Liver (tissue), 9 donors: ENCODE results near the gene COQ2. TPM values are rescaled to one million over a fixed set of nuclear protein-coding genes. Genes with fewer than 3 reads are reported as not detected.

Experiments
- DNase-seq: peaks from one replicate; pipeline ENCODE4 v3.0.0-alpha.2; 2017; ENCODE audit warnings: low spot score
- H3K27ac ChIP-seq, 2 donors: one replicate each; pipeline ENCODE4 v1.7.0; 2013; ENCODE audit warnings: inconsistent platforms in 2 of 2, low read length in 2 of 2, control low read depth in 1 of 2, low read depth in 1 of 2, mild to moderate bottlenecking in 1 of 2
- H3K27me3 ChIP-seq, 4 donors: one replicate each; pipeline versions ENCODE4 v1.6.1 to v1.7.0; 2013; ENCODE audit warnings: low read length in 3 of 4, inconsistent platforms in 1 of 4, mild to moderate bottlenecking in 1 of 4, moderate library complexity in 1 of 4; ENCODE audit not compliant: control insufficient read depth in 4 of 4, insufficient read depth in 4 of 4
- H3K36me3 ChIP-seq, 4 donors: one replicate each; pipeline versions ENCODE4 v1.6.1 to v1.7.0; 2013; ENCODE audit warnings: low read length in 3 of 4, mild to moderate bottlenecking in 3 of 4, low read depth in 1 of 4, moderate library complexity in 1 of 4; ENCODE audit not compliant: control insufficient read depth in 4 of 4, insufficient read depth in 3 of 4
- H3K4me1 ChIP-seq, 4 donors: one replicate each; pipeline versions ENCODE4 v1.6.1 to v1.7.0; 2013; ENCODE audit warnings: low read length in 3 of 4, mild to moderate bottlenecking in 3 of 4, moderate library complexity in 1 of 4; ENCODE audit not compliant: control insufficient read depth in 4 of 4, insufficient read depth in 4 of 4
- H3K4me3 ChIP-seq, 3 donors: one replicate each; pipeline versions ENCODE4 v1.6.1 to v1.7.0; 2013; ENCODE audit warnings: low read length in 3 of 3, control low read depth in 1 of 3, low read depth in 1 of 3, mild to moderate bottlenecking in 1 of 3
- H3K9ac ChIP-seq, 2 donors: one replicate each; pipeline ENCODE4 v1.7.0; 2013; ENCODE audit warnings: low read length in 2 of 2, mild to moderate bottlenecking in 2 of 2, moderate library complexity in 2 of 2, control low read depth in 1 of 2, low read depth in 1 of 2
- H3K9me3 ChIP-seq, 4 donors: one replicate each; pipeline versions ENCODE4 v1.6.1 to v1.7.0; 2013; ENCODE audit warnings: low read length in 3 of 4; ENCODE audit not compliant: control insufficient read depth in 4 of 4
- CTCF ChIP-seq: fragments of 150-350 bp; IDR thresholded peaks from 2 replicates; pipeline ENCODE4 v1.5.1; 2017; ENCODE audit warnings: improper control_type of control experiment, low read depth, low read length; ENCODE audit not compliant: missing input control
- EGR1 ChIP-seq, 2 donors: IDR thresholded peaks; 2 replicates each; pipeline ENCODE4 v1.6.1; 2016 to 2018; ENCODE audit warnings: antibody characterized with exemption in 2 of 2, low read depth in 2 of 2
- FOXA1 ChIP-seq: IDR thresholded peaks from 2 replicates; pipeline ENCODE4 v1.6.1; 2016; ENCODE audit warnings: antibody characterized with exemption
- FOXA2 ChIP-seq: IDR thresholded peaks from 2 replicates; pipeline ENCODE4 v1.6.1; 2016; ENCODE audit warnings: antibody characterized with exemption
- GABPA ChIP-seq, 2 donors: IDR thresholded peaks in 1 of 2; conservative IDR thresholded peaks in 1 of 2; 2 replicates each; pipeline ENCODE4 v1.6.1; 2016; ENCODE audit warnings: antibody characterized with exemption in 2 of 2, mild to moderate bottlenecking in 1 of 2, moderate library complexity in 1 of 2
- HNF4A ChIP-seq, 2 donors: conservative IDR thresholded peaks; 2 replicates each; pipeline ENCODE4 v1.6.1; 2016; ENCODE audit warnings: antibody characterized with exemption in 2 of 2, mild to moderate bottlenecking in 2 of 2
- HNF4G ChIP-seq: IDR thresholded peaks from 2 replicates; pipeline ENCODE4 v1.6.1; 2016; ENCODE audit warnings: antibody characterized with exemption
- JUND ChIP-seq, 2 donors: IDR thresholded peaks; 2 replicates each; pipeline ENCODE4 v1.6.1; 2016; ENCODE audit warnings: antibody characterized with exemption in 2 of 2
- MAX ChIP-seq: IDR thresholded peaks from 2 replicates; pipeline ENCODE4 v1.6.1; 2016; ENCODE audit warnings: antibody characterized with exemption
- NR2F2 ChIP-seq: IDR thresholded peaks from 2 replicates; pipeline ENCODE4 v1.6.1; 2016; ENCODE audit warnings: antibody characterized with exemption
- RAD21 ChIP-seq, 2 donors: IDR thresholded peaks; 2 replicates each; pipeline ENCODE4 v1.6.1; 2016; ENCODE audit warnings: antibody characterized with exemption in 2 of 2, mild to moderate bottlenecking in 2 of 2
- RXRA ChIP-seq, 2 donors: IDR thresholded peaks; 2 replicates each; pipeline ENCODE4 v1.6.1; 2017 to 2018; ENCODE audit warnings: antibody characterized with exemption in 2 of 2, mild to moderate bottlenecking in 1 of 2
- SP1 ChIP-seq: IDR thresholded peaks from 2 replicates; pipeline ENCODE4 v1.6.1; 2018; ENCODE audit warnings: antibody characterized with exemption, mild to moderate bottlenecking
- TAF1 ChIP-seq: conservative IDR thresholded peaks from 2 replicates; pipeline ENCODE4 v1.6.1; 2016; ENCODE audit warnings: antibody characterized with exemption, mild to moderate bottlenecking
- YY1 ChIP-seq: IDR thresholded peaks from 2 replicates; pipeline ENCODE4 v1.6.1; 2016; ENCODE audit warnings: antibody characterized with exemption, mild to moderate bottlenecking
- ZBTB33 ChIP-seq: IDR thresholded peaks from 2 replicates; pipeline ENCODE4 v1.6.1; 2016; ENCODE audit warnings: antibody characterized with exemption
- WGBS: extraction: QIAGEN DNeasy Blood & Tissue Kit; methylation state at CpG from one replicate; pipeline ENCODE4 v1.1.7; 2013; 5-methylcytosine and 5-hydroxymethylcytosine counted together
- polyA plus RNA-seq, 2 donors: library from polyadenylated mRNA; stranded (reverse) in 1 of 2; unstranded in 1 of 2; fragments of 200-250 nt in 1 of 2; fragments of >200 nt in 1 of 2; fragmentation: Nextera tagmentation in 1 of 2; extraction: Ambion mirVana in 1 of 2; gene quantifications; one replicate each; pipeline versions ENCODE4 v1.2.1 to v1.2.3, GENCODE V29; 2013 to 2015
- total RNA-seq, 2 donors: library from RNA; depleted of rRNA; stranded (reverse); fragments of >200 nt; gene quantifications; one replicate each; pipeline ENCODE4 v1.2.3, GENCODE V29; 2014
- TF ChIP-seq, protein P1 (sequence below): IDR thresholded peaks from 2 replicates; pipeline ENCODE4 v1.6.1; 2016; ENCODE audit warnings: antibody characterized with exemption
- TF ChIP-seq, protein P2 (sequence below): IDR thresholded peaks from 2 replicates; pipeline ENCODE4 v1.6.1; 2016; ENCODE audit warnings: antibody characterized with exemption, mild to moderate bottlenecking
- donor health status: healthy.
- donor health status: healthy.
- donor health status: healthy.
- donor health status: healthy.
- donor health status: healthy.

Gene COQ2
- total and polyA plus RNA-seq, 4 donors = 8.6 to 13.6 (median 10.8) TPM

GRCh38 chr4:83297548-83298260, 13.1 kb upstream of the COQ2 start:
- TF ChIP-seq EGR1 (IDR thresholded peaks at IDR 0.05; ENCODE audit: low read depth in 2 of 2) (no peak), GABPA (IDR thresholded peaks at IDR 0.05 in 1 of 2, conservative IDR thresholded peaks at IDR 0.05 in 1 of 2) (no peak), HNF4G (no peak), TAF1 (no peak), YY1 (no peak), FOXA1 (no peak), RXRA (IDR thresholded peaks at IDR 0.05) (no peak), JUND (IDR thresholded peaks at IDR 0.05) (no peak), RAD21 (IDR thresholded peaks at IDR 0.05) (no peak), SP1 (no peak), HNF4A (conservative IDR thresholded peaks at IDR 0.05) (no peak), NR2F2 (no peak), MAX (no peak), ZBTB33 (no peak), FOXA2 (no peak)
- TF ChIP-seq, protein P1, sequence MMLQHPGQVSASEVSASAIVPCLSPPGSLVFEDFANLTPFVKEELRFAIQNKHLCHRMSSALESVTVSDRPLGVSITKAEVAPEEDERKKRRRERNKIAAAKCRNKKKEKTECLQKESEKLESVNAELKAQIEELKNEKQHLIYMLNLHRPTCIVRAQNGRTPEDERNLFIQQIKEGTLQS = no peak
- TF ChIP-seq, protein P2, sequence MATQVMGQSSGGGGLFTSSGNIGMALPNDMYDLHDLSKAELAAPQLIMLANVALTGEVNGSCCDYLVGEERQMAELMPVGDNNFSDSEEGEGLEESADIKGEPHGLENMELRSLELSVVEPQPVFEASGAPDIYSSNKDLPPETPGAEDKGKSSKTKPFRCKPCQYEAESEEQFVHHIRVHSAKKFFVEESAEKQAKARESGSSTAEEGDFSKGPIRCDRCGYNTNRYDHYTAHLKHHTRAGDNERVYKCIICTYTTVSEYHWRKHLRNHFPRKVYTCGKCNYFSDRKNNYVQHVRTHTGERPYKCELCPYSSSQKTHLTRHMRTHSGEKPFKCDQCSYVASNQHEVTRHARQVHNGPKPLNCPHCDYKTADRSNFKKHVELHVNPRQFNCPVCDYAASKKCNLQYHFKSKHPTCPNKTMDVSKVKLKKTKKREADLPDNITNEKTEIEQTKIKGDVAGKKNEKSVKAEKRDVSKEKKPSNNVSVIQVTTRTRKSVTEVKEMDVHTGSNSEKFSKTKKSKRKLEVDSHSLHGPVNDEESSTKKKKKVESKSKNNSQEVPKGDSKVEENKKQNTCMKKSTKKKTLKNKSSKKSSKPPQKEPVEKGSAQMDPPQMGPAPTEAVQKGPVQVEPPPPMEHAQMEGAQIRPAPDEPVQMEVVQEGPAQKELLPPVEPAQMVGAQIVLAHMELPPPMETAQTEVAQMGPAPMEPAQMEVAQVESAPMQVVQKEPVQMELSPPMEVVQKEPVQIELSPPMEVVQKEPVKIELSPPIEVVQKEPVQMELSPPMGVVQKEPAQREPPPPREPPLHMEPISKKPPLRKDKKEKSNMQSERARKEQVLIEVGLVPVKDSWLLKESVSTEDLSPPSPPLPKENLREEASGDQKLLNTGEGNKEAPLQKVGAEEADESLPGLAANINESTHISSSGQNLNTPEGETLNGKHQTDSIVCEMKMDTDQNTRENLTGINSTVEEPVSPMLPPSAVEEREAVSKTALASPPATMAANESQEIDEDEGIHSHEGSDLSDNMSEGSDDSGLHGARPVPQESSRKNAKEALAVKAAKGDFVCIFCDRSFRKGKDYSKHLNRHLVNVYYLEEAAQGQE = no peak
- no peaks in the 10 kb centered on the region for H3K27me3 ChIP-seq
- WGBS = 78% methylated on average over 3 of the region's 3 CpGs

DNA sequence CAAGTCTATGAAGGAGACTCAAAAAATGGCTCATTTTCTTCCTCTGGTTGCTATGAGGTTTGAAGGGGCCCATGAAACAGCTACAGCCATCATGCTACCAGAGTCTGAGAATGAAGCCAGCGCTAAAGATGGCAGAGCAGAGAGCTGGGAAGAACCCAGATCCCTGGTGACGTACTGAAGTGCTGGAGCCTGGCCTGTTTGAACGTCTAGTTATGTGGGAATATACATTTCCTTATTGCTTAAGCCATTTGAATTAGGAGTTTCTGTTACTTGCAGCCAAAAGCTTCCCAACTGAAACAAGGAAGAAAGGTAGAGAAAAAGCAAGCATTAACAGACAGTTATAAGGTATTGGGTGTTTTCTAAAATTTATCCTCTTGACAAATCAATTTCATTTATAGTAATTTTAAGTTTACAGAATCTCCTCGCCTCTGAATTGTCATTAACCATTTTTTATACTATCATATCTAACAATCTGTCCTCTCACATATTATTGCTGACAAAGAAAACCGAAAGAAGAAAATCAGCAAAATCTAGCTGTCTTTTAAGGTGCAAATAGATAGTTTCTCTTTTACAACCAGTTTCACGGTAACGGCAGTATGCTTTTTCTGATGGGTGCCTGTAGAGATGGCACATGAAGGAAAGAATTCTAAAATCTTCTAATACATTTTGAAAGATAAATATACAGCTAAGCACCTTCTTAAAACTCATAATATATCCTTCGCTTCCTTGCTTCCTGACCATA, 8.9 kb upstream of the COQ2 start:
- H3K4me3 ChIP-seq = no peak overlapping the region
- H3K9ac ChIP-seq = no peak overlapping the region
- H3K36me3 ChIP-seq = no peaks in the 10 kb centered on the region
- H3K9me3 ChIP-seq = peaks cover 0 to 2% (median 0%) of the 10 kb centered on the region in 4 donors
- H3K27me3 ChIP-seq = no peaks in the 10 kb centered on the region
- no peaks in the 10 kb centered on the region for H3K4me1 ChIP-seq
- WGBS = 82% methylated on average over 8 of the region's 8 CpGs
- DNase-seq = no peak
- H3K27ac ChIP-seq = no peak overlapping the region
- TF ChIP-seq FOXA2 (no peak), EGR1 (IDR thresholded peaks at IDR 0.05; ENCODE audit: low read depth in 2 of 2) (no peak), NR2F2 (no peak), MAX (no peak), CTCF (no peak), TAF1 (no peak), FOXA1 (no peak), HNF4A (conservative IDR thresholded peaks at IDR 0.05) (no peak), JUND (IDR thresholded peaks at IDR 0.05) (no peak), RAD21 (IDR thresholded peaks at IDR 0.05) (no peak), YY1 (no peak)
- TF ChIP-seq, protein P1 = no peak

More at GRCh38 chr4:83297548-83298260, 13.1 kb upstream of the COQ2 start:
- Histone ChIP-seq H3K4me3 (no peak overlapping the region), H3K36me3 (no peaks in the 10 kb centered on the region), H3K9me3 (no peaks in the 10 kb centered on the region), H3K9ac (no peak overlapping the region), H3K27ac (no peak overlapping the region), H3K4me1 (no peaks in the 10 kb centered on the region)
- DNase-seq = no peak
